Measurements from ENCODE around the gene C4A.
"Not testable (repeated sequence)": the region's sequence is repeated elsewhere in the genome, so short reads cannot be mapped to it uniquely, and the experiment has no call there.

Gene C4A

GRCh38 chr6:31981744-31982143 lies at the start of gene C4A:
TSS of gene C4A (plus strand) at chr6:31982057. CDS start at chr6:31982108, 51 bp downstream.
- not testable (repeated sequence) for DNase-seq (ENCODE audit: low read depth in 1 of 2, low spot score in 1 of 2)

GRCh38 chr6:31932137-31932536 lies 49.7 kb upstream of the C4A start:
- DNase-seq (ENCODE audit: low read depth in 1 of 2, low spot score in 1 of 2) = not testable (repeated sequence)

GRCh38 chr6:31933537-31933936 lies 48.3 kb upstream of the C4A start:
- DNase-seq (ENCODE audit: low read depth in 1 of 2, low spot score in 1 of 2) = no peak

GRCh38 chr6:31935021-31935420 lies 46.8 kb upstream of the C4A start:
- DNase-seq (ENCODE audit: low read depth in 1 of 2, low spot score in 1 of 2) = no peak

GRCh38 chr6:31935823-31936222 lies 46.0 kb upstream of the C4A start:
- DNase-seq (ENCODE audit: low read depth in 1 of 2, low spot score in 1 of 2) = no peak

GRCh38 chr6:31940256-31940664 lies 41.6 kb upstream of the C4A start:
- no peak for DNase-seq (ENCODE audit: low read depth in 1 of 2, low spot score in 1 of 2)

- DNase-seq (ENCODE audit: low read depth in 1 of 2, low spot score in 1 of 2) = no peak
These were observed 38.1 kb upstream of the C4A start for GRCh38 chr6:31943742-31944141.

DNA sequence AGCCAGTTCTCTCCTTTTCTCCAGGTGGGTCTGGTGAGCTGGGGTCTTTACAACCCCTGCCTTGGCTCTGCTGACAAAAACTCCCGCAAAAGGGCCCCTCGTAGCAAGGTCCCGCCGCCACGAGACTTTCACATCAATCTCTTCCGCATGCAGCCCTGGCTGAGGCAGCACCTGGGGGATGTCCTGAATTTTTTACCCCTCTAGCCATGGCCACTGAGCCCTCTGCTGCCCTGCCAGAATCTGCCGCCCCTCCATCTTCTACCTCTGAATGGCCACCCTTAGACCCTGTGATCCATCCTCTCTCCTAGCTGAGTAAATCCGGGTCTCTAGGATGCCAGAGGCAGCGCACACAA lies 36.7 kb upstream of the C4A start:
- no peak for DNase-seq (ENCODE audit: low read depth in 1 of 2, low spot score in 1 of 2)

- no peak for DNase-seq (ENCODE audit: low read depth in 1 of 2, low spot score in 1 of 2)
These were observed 36.1 kb upstream of the C4A start, which contains the start of gene CFB for GRCh38 chr6:31945507-31946369. TSS of gene CFB (plus strand) at chr6:31946095. CDS start at chr6:31946222, 127 bp downstream.

GRCh38 chr6:31946370-31946885 lies 35.4 kb upstream of the C4A start:
- no peak for DNase-seq (ENCODE audit: low read depth in 1 of 2, low spot score in 1 of 2)

DNA sequence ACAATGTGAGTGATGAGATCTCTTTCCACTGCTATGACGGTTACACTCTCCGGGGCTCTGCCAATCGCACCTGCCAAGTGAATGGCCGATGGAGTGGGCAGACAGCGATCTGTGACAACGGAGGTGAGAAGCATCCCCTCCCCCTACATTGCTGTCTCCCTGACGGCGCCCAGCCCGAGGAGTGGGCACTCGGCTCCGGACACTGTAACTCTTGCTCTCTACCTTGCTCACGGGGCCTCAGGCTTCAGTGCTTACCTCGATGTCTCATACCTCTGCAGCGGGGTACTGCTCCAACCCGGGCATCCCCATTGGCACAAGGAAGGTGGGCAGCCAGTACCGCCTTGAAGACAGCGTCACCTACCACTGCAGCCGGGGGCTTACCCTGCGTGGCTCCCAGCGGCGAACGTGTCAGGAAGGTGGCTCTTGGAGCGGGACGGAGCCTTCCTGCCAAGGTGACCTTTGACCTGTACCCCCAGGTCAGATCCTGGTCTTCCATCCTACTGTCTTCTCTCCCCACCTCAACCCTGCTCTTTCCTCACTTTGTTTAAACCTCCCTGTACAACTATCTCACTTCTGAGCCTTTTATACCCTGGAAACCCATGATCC lies 34.7 kb upstream of the C4A start:
- DNase-seq (ENCODE audit: low read depth in 1 of 2, low spot score in 1 of 2) = no peak

DNA sequence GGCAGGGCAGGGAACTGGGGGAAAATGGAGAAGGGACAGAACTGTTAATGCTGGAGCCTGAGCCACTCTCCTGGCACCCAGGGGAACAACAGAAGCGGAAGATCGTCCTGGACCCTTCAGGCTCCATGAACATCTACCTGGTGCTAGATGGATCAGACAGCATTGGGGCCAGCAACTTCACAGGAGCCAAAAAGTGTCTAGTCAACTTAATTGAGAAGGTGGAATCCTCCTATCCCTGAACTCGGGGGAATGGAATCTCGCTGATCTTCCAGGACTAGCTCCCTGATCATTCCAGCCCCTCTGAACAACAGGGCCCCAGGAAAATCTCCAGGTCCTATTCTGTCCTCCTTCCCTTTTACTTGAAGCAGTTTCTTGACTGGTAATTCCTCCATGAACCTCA lies 34.0 kb upstream of the C4A start:
- no peak for DNase-seq (ENCODE audit: low read depth in 1 of 2, low spot score in 1 of 2)

DNA sequence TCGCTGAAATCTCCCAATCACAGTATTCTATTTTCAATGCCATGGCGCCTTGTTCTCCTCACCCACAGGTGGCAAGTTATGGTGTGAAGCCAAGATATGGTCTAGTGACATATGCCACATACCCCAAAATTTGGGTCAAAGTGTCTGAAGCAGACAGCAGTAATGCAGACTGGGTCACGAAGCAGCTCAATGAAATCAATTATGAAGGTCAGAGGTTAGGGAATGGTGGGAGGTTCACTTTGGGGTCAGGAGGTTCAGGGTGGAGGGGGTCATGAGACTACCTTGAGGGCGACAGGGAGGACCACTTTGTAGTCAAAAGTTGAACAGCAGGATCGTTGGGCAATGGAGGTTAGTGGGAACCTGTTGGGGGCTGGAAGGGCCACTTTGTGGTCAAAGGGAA lies 33.6 kb upstream of the C4A start:
- no peak for DNase-seq (ENCODE audit: low read depth in 1 of 2, low spot score in 1 of 2)

GRCh38 chr6:31948753-31949413 lies 33.0 kb upstream of the C4A start:
- no peak for DNase-seq (ENCODE audit: low read depth in 1 of 2, low spot score in 1 of 2)

- no peak for DNase-seq (ENCODE audit: low read depth in 1 of 2, low spot score in 1 of 2)
These were observed 31.8 kb upstream of the C4A start for GRCh38 chr6:31949926-31950548.

- no peak for DNase-seq (ENCODE audit: low read depth in 1 of 2, low spot score in 1 of 2)
These were observed 29.6 kb upstream of the C4A start for GRCh38 chr6:31952140-31952805.

DNA sequence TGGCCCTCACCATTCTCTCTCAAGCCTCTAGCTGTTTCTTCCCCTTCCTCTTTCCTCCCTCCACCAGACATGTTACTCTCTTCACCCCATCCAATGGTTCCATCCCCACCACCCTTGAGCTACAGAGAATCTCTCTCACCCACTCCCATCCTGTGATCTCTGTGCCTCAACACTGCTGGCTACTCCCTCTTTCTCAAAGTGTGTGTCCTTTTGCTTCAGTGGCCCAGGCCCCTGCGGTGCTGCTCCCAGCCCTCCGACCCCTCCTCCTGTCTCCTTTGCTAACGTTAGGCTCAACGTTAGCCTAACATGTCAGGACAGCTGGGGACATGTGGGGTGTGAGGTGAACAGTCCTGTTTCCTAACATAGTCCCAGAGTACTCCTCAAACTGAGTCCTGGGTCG lies 29.0 kb upstream of the C4A start:
- DNase-seq (ENCODE audit: low read depth in 1 of 2, low spot score in 1 of 2) = no peak

GRCh38 chr6:31954511-31954910 lies 27.3 kb upstream of the C4A start:
- no peak for DNase-seq (ENCODE audit: low read depth in 1 of 2, low spot score in 1 of 2)

DNA sequence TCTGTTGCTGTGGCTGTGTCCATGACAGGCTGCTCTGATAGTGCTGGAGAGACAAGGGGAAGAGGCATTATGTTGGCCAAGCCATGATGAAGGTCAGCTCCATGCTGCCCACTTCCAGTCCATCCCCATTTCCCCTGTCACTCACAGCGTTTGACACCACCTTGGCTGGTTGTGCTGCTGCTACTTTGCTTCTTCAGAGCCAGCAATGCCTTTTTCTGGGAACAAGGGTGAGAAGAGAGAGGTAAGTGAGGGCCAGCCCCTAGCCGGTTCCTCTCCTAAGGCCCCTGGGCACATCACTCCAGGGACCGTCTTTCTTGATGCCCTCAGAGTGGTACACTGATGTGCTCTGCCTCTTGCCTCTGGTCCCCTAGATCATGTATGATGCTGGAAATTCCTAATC lies 25.1 kb upstream of the C4A start:
- DNase-seq (ENCODE audit: low read depth in 1 of 2, low spot score in 1 of 2) = no peak

DNA sequence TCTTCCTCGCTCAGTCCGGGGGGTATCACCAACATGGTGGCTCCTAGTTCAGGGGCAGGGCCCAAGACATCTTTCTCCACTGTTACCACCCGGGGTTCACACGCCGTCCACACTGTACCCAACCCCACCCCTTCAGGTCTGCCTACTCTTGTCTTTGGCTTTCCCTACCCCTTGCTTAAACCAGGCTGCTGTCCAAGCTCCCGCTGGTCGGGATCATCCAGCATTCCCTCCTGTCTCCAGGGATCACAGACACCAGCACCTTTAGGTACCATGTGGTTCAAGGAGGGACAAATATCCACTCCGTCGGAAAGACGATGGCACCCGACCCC lies 23.5 kb upstream of the C4A start:
- no peak for DNase-seq (ENCODE audit: low read depth in 1 of 2, low spot score in 1 of 2)
